OCI-LY3 (cell line): ENCODE results near the gene SLC51A.
A peak's percentile ranks its signal among the peaks of the same experiment; 100 is the strongest.
"Not testable (repeated sequence)": the region's sequence is repeated elsewhere in the genome, so short reads cannot be mapped to it uniquely, and the experiment has no call there.

ENCODE experiments used
- H2AFZ ChIP-seq: fragments of 200-600, 300-600 bp; shearing (Covaris generic); 2 replicates; pipeline ENCODE4 v1.6.0; 2014; ENCODE audit warnings: antibody characterized with exemption, low read depth, low read length
- H3K27ac ChIP-seq: fragments of 200-600, 300-600 bp; sonication (generic); 2 replicates; pipeline ENCODE4 v1.5.1; 2014; ENCODE audit warnings: mild to moderate bottlenecking, low read length, moderate library complexity, mixed read lengths
- H3K27me3 ChIP-seq: fragments of 200-600, 300-600 bp; sonication (generic); 2 replicates; pipeline ENCODE4 v1.6.1; 2014; ENCODE audit warnings: low read depth, low read length, mixed read lengths
- H3K36me3 ChIP-seq: fragments of 200-600, 300-600 bp; sonication (generic); replicated peaks from 2 replicates; pipeline ENCODE3; 2014; ENCODE audit warnings: low read depth, low read length, mixed read lengths
- H3K4me1 ChIP-seq: fragments of 300-600, 200-600 bp; sonication (generic); 2 replicates; pipeline ENCODE4 v1.6.1; 2014; ENCODE audit warnings: low read length, mixed read lengths
- H3K4me2 ChIP-seq: fragments of 200-600, 300-600 bp; sonication (generic); 2 replicates; pipeline ENCODE4 v1.6.1; 2014; ENCODE audit warnings: low read length, mixed read lengths
- H3K4me3 ChIP-seq: fragments of 300-600, 200-600 bp; sonication (generic); 2 replicates; pipeline ENCODE4 v1.5.1; 2014; ENCODE audit warnings: antibody characterized with exemption, mild to moderate bottlenecking, low read length, moderate library complexity
- H3K79me2 ChIP-seq: fragments of 300-600, 200-600 bp; shearing (Covaris generic); 2 replicates; pipeline ENCODE4 v1.6.1; 2014; ENCODE audit warnings: mild to moderate bottlenecking, low read length, mixed read lengths
- H3K9ac ChIP-seq: fragments of 300-600, 200-600 bp; shearing (Covaris generic); 2 replicates; pipeline ENCODE4 v1.6.0; 2014; ENCODE audit warnings: mild to moderate bottlenecking, low read length, moderate library complexity
- H3K9me3 ChIP-seq: fragments of 200-600, 300-600 bp; shearing (Covaris generic); 2 replicates; pipeline ENCODE4 v1.6.1; 2014; ENCODE audit warnings: low read length, mixed read lengths; ENCODE audit not compliant: insufficient read depth
- H4K20me1 ChIP-seq: fragments of 200-600, 300-600 bp; sonication (generic); 2 replicates; pipeline ENCODE4 v1.6.1; 2016; ENCODE audit warnings: low read length, mixed read lengths; ENCODE audit not compliant: insufficient read depth
- EZH2phosphoT487 ChIP-seq: fragments of 200-600 bp; shearing (Covaris generic); IDR thresholded peaks from 2 replicates; pipeline ENCODE4 v1.6.1; 2018; ENCODE audit warnings: antibody characterized with exemption, mixed run types, low read depth
- TF ChIP-seq, protein P1 (sequence below): fragments of 200-600, 300-600 bp; sonication (generic); IDR thresholded peaks from 2 replicates; pipeline ENCODE4 v1.5.1; 2014; ENCODE audit warnings: antibody characterized with exemption, low read length, low read depth

SLC51A gene

DNA sequence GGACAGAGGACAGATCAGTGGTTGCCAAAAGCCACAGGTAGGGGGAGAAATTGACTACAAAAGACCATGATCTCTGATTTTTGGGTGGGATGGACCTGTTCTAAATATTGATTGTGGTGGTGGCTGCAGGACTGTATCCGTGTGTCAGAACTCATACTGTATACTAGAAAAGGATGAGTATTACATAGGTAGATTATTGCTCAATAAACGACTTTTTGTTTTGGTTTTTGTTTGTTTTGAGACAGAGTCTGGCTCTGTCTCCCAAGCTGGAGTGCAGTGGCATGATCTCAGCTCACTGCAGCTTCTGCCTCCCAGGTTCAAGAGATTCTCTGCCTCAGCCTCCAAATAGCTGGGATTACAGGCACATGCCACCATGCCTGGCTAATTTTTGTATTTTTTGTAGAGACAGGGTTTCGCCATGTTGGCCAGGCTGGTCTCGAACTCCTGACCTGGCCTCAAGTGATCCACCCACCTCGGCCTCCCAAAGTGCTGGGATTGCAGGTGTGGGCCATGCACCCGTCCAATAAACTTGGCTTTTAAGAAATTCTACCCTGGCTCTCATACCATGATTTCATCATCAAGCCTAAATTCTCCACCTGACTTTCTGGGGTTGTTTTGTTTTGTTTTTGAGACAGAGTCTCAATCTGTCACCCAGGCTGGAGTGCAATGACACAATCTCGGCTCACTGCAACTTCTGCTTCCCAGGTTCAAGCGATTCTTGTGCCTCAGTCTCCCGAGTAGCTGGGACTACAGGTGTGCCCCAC lies 10.7 kb upstream of the SLC51A start:
- H4K20me1 ChIP-seq, H3K4me2 ChIP-seq, H3K4me1 ChIP-seq, H2AFZ ChIP-seq, H3K9ac ChIP-seq, H3K36me3 ChIP-seq, H3K79me2 ChIP-seq, H3K9me3 ChIP-seq, H3K27ac ChIP-seq, H3K4me3 ChIP-seq: not testable (repeated sequence)
- peaks cover 14% of the 10 kb centered on the region; the same call in 1 of the 2 replicates for H3K27me3 ChIP-seq
- TF ChIP-seq, protein P1, sequence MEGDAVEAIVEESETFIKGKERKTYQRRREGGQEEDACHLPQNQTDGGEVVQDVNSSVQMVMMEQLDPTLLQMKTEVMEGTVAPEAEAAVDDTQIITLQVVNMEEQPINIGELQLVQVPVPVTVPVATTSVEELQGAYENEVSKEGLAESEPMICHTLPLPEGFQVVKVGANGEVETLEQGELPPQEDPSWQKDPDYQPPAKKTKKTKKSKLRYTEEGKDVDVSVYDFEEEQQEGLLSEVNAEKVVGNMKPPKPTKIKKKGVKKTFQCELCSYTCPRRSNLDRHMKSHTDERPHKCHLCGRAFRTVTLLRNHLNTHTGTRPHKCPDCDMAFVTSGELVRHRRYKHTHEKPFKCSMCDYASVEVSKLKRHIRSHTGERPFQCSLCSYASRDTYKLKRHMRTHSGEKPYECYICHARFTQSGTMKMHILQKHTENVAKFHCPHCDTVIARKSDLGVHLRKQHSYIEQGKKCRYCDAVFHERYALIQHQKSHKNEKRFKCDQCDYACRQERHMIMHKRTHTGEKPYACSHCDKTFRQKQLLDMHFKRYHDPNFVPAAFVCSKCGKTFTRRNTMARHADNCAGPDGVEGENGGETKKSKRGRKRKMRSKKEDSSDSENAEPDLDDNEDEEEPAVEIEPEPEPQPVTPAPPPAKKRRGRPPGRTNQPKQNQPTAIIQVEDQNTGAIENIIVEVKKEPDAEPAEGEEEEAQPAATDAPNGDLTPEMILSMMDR = peak; percentile 41

DNA sequence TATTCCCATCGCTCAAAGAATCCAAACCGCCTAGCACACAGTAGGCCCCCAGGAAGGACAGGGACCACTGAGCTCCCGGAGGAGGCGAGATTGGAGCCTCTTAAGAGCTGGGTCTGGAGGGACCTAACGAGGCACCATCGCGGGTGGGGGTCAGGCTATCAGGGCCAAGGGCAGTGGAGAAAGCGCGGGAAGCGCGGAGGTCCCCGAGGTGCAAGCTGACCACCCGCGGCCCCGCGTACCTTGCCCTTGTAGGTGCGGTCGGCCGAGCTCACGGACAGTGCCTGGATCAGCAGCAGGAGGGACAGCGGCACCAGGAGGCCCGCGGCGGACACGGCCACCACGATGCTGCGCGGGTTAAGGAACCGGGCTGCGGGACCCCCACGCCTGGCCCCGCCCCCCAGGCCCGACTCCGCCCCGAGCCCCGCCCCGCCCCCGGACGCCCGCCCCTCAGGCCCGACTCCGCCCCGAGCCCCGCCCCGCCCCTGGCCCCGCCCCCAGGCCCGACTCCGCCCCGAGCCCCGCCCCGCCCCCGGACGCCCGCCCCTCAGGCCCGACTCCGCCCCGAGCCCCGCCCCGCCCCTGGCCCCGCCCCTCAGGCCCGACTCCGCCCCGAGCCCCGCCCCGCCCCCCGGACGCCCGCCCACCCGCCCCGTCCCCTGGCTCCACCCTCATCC lies 9.0 kb upstream of the SLC51A start:
- Histone ChIP-seq H3K4me2 (no peak overlapping the region), H3K79me2 (no peaks in the 10 kb centered on the region), H3K36me3 (no peaks in the 10 kb centered on the region), H3K27ac (no peak overlapping the region), H3K4me3 (no peak overlapping the region), H3K9me3 (no peaks in the 10 kb centered on the region), H3K4me1 (0 out of 2 replicates have a peak, but pooled peaks cover 3% of the 10 kb centered on the region), H4K20me1 (no peaks in the 10 kb centered on the region), H3K27me3 (peaks cover 14% of the 10 kb centered on the region; the same call in 1 of the 2 replicates), H2AFZ (no peak overlapping the region), H3K9ac (no peak overlapping the region)
- TF ChIP-seq, protein P1 = no peak
- TF ChIP-seq EZH2phosphoT487 = no peak

DNA sequence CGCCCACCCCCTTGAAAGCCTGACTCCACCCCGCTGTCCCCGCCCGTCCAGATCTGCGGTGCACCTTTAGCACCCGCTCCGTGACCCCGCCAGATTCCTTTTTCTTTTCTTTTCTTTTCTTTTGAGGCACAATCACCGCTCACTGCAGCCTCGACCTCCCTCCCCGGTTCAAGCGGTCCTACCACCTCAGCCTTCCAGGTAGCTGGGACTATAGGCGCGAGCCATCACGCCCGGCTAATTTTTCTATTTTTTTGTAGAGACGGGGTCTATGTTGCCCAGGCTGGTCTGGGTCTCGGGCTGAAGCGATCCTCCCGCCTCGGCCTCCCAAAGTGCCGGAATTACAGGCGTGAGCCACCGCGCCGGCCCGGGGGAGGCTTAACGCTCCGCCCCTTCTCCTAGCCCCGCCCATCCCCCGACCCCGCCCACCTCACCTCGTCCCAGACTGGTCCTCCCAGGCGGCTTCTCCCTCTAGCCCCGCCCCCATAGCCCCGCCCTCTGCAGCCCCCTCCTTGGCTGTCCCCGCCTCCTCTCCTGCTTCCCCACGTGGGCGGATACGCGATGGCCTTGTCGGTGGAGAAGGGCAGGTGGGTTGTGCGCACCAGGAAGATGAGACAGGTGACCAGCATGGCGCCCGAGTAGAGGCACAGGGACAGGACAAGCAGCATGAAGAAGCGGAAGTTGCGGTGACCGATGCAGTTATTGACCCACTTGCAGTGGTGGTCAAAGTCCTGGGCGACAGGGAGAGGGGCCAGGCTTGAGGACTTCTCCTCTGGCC lies 8.3 kb upstream of the SLC51A start:
- no peaks in the 10 kb centered on the region for H4K20me1 ChIP-seq
- H3K27ac ChIP-seq = no peak overlapping the region
- no peaks in the 10 kb centered on the region for H3K36me3 ChIP-seq
- H3K27me3 ChIP-seq = peaks cover 14% of the 10 kb centered on the region; the same call in 1 of the 2 replicates
- no peak overlapping the region for H3K9ac ChIP-seq
- no peak overlapping the region for H3K4me3 ChIP-seq
- no peak overlapping the region for H2AFZ ChIP-seq
- 0 out of 2 replicates have a peak, but pooled peaks cover 3% of the 10 kb centered on the region for H3K4me1 ChIP-seq
- H3K9me3 ChIP-seq = no peaks in the 10 kb centered on the region
- H3K79me2 ChIP-seq = no peaks in the 10 kb centered on the region
- H3K4me2 ChIP-seq = no peak overlapping the region
- TF ChIP-seq EZH2phosphoT487 = no peak
- TF ChIP-seq, protein P1 = no peak
